GM15510 (cell line): ENCODE results near the gene SCAPER.

Experiments
- POLR2A ChIP-seq: IDR thresholded peaks from 3 replicates; pipeline ENCODE4 v1.6.1; 2011; ENCODE audit warnings: borderline replicate concordance; ENCODE audit not compliant: insufficient read length; ENCODE audit errors: extremely low read depth

Gene SCAPER

DNA sequence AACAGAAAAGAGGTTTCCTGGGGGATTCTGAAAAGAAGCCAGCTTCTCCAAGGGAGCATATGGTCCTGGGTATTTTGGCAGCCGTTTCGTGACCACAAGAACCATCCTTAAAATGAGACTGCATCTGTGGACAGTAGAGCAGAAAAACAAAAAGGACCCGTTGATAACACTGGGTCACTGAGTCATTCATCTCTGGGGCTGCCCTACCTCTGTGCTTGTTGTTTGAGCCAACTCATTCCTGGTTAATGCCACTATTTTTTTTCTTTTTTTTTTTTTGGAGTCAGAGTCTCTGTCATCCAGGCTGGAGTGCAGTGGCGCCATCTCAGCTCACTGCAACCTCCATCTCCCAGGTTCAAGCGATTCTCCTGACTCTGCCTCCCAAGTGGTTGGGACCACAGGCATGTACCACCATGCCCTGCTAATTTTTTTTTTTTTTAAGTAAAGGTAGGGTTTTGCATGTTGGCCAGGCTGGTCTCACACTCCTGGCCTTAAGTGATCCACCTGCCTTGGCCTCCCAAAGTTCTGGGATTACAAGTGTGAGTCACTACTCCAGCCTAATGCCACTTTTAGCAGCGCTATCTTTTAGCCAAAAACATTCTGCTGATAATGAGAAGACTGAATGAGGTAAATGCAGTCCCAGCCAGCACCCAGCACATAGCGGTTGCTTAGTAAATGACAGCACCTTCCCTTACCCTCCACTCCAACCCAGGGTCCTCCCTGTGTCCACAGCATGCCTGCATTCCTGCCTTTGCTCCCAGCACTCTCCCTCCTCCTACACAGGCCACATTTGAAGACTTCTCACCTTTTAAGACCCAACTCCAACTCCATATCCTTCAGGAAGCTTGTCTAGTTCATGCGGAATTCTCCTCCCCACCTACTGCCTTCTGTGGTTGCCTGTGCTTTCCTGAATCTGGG, 577.7 kb downstream of the SCAPER start:
- no peak for TF ChIP-seq POLR2A

DNA sequence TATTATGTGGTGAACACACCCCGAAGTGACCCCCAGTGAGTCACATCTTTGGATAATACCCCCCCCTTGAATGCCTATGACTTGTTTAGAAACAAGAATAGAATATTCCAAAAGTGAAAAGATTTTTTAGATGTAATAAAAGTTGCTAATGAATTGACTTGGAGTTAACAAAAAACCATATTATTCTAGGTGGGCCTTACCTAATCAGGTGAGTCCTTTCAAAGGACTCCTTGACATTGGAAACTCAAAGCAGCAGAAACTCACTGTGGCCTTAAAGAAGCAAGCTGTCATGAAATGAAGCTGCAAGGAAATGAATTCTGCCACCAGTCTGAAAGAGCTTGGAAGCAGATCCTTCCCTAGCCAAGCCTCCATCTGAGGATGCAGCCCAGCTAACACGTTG, 579.4 kb downstream of the SCAPER start:
- no peak for TF ChIP-seq POLR2A

DNA sequence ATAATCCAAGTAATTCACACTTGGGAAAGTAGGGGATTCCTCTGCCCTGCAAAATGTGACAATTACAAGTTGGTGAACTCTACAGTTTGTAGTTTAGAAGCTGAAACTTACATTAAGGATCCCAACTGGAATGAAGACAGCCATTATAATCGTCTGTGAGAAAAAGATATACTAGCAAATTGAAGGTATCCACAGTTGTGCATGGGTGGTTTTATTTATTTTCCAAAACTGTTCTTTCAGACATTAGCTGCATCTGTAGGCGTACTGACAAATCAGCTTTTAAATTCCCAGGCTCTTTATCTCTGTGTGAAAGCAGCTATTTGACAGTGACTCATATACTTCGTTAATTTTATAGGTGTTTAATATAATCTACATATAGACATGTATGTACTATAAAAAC, 581.1 kb downstream of the SCAPER start:
- no peak for TF ChIP-seq POLR2A

DNA sequence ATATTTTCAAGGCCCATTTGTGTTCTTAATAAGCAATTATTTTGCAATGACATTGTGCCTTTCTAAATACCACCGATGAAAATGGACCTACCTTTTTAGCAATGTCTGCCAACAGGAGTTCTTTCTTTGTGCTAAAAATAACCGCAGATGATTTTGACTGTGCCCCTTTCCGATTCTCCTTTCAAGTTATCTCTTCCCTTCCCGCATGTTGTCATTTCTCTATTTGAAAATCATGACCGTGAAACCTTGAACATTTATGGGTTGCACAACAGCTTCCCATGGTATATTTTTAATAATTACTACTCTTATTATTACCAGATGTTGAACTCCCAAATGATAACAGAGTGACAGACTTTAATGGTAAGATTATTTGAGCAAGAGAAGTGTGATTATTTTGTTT, 583.5 kb downstream of the SCAPER start:
- no peak for TF ChIP-seq POLR2A

DNA sequence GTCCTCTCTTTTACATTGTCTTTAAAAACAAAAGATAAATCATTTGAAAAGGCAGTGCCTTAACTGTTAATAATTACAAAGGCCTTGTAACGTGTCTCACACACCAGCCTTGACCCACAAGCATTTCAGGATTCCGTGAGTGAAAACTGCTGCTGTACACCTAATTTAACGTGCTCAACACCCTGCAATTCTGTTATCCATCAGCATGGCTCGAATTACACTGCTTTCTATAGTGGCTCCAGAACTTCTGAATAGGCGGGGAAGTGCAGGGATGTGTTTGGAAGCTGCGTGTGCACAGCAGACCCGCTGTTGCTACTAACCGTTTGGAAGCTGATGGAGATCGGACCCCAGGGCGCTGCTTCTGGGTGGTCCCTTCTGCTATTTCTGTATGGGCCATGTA, 584.0 kb downstream of the SCAPER start:
- no peak for TF ChIP-seq POLR2A

DNA sequence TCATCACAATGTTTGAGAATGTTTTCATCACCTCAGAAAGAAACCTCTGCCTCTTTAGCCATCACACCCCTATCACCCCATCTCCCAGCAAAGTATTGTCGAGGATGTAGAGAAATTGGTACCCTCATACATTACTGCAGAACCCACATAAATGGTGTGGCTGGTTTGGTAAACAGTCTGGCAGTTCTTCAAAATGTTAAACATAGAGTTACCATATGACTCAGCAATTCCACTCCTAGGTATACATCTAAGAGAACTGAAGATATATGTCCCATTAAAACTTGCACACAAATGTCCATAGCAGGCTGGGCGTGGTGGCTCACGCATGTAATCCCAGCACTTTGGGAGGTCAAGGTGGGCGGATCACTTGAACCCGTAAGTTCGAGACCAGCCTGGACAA, 585.1 kb downstream of the SCAPER start:
- no peak for TF ChIP-seq POLR2A

DNA sequence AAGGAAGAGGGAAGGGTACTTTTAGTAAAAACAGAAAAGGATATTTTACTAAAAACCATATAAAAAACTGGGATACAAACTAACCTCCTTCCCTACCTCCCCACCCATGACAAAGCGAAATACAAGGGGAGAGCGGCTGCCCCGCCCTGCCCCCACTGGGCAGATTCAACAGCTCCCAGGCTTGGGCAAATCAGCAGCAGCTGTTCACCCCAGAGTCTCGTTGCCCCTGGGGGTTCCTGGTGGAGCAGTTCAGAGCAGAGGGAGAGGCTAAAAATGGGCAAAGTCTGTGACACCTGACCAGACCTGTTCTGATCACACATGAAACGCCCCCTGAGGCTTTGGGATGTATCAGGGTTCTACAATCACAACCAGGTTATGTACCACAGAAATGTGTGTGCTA, 591.4 kb downstream of the SCAPER start:
- no peak for TF ChIP-seq POLR2A

DNA sequence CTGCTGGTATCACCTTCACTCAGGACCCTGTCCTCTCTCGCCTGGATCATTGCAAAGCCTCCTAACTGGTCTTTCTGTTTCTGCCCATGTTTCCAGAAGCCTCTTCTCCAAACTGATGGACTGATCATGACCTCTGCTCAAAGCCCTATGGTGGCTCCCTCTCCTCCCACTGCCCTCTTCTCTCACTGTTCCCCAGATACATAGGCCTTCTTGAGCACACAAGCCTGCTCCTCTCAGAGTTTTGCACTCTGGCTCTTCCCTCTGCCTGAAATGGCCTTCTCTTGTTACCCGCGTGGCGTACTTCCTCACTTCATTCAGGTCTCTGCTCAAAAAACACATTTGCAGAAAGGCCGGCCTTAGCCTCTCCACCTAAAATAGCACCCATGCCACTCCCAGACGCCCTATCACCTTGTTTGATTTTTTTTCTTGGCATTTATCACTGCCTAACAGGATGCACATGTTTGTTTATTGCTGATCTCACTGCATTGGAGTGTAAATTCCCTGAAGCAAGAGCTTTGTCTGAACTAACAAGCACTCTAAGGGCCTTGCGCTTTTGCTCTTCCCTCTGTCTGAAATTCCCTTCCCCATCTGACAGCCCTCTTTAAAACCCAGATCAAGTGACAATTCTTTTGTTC, 592.5 kb downstream of the SCAPER start:
- no peak for TF ChIP-seq POLR2A

DNA sequence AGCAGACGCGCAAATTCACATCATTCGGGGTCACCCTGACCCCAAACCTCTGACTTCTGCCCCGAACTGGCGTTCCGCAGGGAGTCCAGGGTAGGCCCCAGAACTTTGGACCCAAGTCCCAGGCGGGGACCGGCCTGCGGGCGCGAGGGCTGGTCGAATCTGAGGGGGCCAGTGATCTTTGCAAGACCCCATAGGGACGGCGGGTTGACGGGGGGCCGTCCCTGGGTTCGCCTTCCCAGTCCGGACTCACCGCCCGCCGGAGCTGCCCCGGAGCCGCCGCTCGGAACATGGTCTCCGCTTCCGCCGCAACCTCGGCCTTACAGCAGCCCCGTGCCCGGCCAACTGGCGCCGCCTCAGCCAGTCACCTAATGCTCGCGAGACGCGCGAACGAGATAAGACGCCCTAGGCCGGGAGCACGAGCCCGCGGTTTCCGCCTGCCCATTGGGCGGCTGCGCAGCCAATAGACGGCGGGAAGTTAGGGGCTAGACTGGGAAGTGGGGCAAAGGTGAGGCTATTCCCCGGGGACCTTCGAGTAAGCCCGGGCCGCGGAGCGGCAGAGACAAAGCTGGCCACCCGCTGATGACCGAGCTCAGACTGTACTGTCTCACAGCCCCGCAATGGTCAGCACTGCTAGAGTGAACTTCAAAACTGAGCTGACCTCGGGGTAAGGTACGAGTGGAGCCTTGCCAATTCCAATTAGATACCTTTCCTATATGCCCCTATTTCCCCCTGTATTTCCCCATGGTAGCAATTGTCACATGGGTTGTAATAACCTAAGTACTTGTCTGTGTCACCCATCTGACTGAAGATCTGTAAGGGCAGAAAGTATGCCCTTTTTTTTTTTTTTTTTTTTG, 593.8 kb downstream of the SCAPER start, which contains the start of gene ETFA:
ETFA (minus strand) TSS at position 370 of the 854 bp plus-strand sequence; CDS start at position 289, 81 bp downstream.
- peak; percentile 97 for TF ChIP-seq POLR2A

DNA sequence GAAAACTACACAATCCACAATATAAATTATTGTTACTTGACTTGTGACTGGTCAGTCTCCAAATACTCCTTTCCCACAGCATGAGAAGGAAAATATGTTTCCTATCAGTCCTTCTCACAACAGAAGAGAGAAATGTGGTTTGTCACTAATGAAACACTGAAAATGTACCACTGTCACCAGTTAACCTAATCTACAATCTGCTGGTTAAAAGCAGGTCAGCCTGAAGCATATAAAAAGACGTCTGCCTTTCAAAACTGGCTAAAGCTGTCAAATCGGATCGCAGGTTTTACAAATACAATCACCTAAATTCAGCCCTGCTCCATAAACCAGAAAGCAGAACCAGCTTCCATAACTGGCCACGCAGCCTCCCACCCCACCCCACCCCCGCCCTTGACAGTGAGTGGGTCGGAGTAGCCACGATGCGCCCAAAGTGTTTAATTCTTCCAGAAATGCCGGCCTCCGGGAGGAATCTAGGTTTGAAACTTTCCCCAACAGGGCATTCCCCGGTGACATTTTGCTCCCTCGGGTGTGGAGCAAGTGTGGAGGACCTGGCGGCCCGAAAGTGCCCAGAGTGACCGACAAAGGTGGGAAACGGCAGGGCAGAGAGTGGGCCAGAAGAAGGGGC, 594.6 kb downstream of the SCAPER start:
- TF ChIP-seq POLR2A: no peak

DNA sequence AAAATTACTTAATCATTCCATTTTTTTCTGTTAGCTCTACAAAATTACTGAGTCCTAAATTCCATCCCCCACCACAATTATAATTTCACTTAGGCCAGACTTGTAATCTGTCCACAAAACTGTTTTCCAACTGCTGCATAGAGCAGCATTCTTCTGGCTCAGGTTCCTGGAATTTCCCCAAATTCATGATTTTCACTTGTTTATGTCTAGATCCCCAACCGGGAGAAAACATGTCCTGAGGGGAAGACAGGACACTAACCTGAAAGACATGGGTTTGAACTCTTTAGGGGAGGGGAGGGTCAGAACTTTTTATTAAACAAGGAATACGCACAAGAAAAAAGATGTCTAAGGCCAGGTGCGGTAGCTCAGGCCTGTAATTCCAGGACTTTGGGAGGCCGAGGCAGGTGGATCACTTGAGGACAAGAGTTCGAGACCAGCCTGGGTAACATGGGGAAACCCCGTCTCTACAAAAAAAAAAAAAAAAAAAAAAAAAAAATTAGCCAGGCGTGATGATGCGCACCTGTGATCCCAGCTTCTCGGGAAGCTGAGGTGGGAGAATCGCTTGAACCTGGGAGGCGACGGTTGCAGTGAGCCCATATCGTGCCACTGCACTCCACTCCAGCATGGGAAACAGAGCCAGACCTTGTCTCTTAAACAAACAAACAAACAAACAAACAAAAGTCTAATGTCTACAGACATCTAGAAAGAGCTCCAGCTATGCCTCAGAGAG, 595.4 kb downstream of the SCAPER start:
- TF ChIP-seq POLR2A: no peak

DNA sequence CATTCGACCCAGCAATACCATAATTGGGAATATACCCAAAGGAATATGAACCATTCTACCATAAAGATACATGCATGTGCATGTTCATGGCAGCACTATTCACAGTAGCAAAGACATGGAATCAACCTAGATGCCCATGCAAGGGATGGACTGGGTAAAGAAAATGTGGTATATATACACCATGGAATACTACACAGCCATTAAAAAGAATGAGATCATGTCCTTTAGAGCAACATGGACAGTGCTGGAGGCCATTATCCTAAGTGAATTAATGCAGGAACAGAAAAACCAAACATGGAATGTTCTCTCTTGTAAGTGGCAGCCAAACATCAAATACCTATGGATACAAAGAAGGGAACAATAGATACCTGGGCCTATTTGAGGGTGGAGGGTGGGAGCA, 601.2 kb downstream of the SCAPER start:
- TF ChIP-seq POLR2A: no peak

DNA sequence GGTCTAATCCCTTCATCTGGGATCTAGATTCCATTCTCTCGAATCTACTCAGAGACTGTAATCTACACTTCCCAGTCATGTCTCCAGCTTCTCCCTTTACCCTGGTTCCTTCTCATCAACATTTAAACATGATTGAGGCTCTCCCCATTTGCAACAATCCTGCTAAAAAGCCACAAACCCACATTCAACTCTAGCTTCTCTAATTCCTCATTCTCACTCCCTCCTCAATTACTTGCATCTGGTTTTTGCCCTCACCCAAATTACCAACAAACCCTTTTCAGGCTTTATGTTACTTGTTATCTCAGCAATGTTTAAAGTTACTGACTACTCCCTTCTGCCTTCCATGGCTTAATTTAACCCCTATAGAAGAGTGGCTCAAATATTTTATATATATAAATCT, 605.4 kb downstream of the SCAPER start:
- TF ChIP-seq POLR2A: no peak

DNA sequence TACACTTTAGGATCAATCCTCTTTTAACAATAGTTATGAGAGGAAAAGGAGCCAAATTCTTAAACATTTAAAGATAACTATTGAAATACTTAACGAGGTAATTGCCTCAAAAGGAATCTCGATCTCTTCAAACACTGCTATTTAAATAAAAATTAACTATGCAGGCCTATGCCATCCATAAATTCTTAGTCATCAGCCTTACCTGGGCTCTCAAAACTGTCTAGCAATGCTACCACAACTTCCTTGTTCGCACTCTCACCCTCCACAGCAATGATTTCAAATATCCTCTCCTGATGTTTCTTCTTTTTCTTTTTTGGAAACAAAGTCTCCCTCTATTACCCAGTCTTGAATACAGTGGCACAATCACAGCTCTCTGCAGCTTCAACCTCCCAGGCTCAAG, 606.2 kb downstream of the SCAPER start:
- no peak for TF ChIP-seq POLR2A
